ENCODE results near the gene CNTN5.

DNA sequence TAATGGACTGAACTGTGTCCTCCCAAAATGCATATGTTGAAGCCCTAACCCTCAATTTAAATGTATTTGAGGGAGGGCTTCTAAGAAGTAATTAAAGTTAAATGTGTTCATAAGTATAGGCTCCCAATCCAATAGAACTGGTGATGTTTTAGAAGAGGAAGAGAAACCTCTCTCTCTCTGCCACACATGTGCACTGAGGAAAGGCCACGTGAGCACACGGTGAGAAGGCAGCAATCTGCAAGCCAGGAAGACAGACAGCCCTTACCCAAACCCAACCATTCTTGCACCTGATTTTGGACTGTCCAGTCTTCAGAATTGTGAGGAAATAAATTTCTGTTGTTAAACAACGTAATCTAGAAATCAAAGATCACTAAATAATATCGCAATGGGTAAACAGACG lies 1164.8 kb downstream of the CNTN5 start:
- TF ChIP-seq POLR2A (IDR thresholded peaks at IDR 0.05; ENCODE audit: low read length): no peak
- no peak for TF ChIP-seq GATA1 (IDR thresholded peaks at IDR 0.05; ENCODE audit: low read depth, low read length)
